ENCODE results near the gene PIWIL1.

The PIWIL1 gene

GRCh38 chr12:130382818-130383217, 45.1 kb downstream of the PIWIL1 start:
- DNase-seq, result no peak

GRCh38 chr12:130384234-130384633, 46.5 kb downstream of the PIWIL1 start:
- DNase-seq, result no peak

DNA sequence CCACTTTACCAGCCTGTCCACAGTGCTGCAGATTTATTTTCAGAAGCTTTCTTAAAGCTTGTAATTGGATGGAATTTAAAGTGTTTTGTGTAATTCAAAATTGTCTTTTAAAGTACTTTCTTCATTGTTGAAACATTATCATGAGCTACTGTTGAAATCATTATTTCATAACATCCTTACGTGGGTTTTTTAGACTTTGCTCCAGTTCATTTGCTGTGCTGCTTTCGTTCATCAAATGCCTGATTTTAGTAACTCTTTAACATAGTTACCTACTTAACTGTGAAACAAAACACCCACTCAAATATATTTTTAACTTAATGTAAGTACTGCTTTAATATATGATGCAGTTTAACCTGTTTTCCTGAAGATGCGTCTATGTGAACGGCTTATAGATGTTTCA, 47.5 kb downstream of the PIWIL1 start:
- DNase-seq, result no peak

- DNase-seq, result no peak
Observed at GRCh38 chr12:130391186-130391585, 53.5 kb downstream of the PIWIL1 start.

GRCh38 chr12:130394906-130395305, 57.2 kb downstream of the PIWIL1 start:
- no peak for DNase-seq

GRCh38 chr12:130396667-130397066, 59.0 kb downstream of the PIWIL1 start:
- no peak for DNase-seq

- no peak for DNase-seq
Observed at GRCh38 chr12:130398100-130398848, 60.6 kb downstream of the PIWIL1 start.

GRCh38 chr12:130401703-130402102, 64.0 kb downstream of the PIWIL1 start:
- no peak for DNase-seq

DNA sequence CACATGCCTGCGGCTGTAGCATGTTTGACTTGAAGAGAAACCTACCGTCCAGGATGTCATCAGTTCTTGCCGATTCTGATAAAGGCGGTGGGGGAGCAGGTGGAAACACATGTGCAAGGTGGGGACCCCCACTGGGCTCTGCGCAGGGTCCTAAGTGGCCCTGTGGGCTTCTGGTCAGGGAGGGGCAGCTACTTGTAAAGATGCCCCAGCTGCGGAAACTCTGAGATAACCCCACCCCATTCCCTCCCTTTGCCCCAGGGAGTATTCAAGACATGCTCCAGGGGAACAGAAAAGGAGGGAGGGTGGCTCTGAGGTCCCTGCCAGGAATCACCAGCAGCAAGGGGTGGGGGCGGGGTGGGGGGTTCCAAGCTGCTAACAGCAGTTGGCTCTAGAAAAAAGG, 67.6 kb downstream of the PIWIL1 start:
- DNase-seq, result no peak

DNA sequence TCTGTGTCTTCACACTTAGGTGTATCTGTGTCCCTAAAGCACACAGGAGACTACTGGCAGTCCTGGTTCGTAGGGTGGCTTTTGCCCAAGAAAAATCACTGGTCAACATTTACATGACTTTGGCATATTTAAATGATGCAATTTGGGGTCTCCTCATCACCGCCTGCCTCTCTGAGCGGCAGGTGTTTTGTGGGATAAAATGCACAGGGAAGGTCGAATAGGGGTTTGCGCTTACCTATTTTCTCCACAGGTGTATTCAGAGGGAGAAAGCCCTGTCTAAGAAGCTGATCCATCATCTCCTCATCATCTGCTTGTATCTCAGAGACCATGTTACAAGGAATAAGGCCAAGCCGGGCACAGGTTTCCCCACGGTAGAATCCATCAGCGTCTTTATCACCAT, 74.7 kb downstream of the PIWIL1 start:
- DNase-seq, result no peak

- DNase-seq, result no peak
Observed at GRCh38 chr12:130413909-130414308, 76.2 kb downstream of the PIWIL1 start.

DNA sequence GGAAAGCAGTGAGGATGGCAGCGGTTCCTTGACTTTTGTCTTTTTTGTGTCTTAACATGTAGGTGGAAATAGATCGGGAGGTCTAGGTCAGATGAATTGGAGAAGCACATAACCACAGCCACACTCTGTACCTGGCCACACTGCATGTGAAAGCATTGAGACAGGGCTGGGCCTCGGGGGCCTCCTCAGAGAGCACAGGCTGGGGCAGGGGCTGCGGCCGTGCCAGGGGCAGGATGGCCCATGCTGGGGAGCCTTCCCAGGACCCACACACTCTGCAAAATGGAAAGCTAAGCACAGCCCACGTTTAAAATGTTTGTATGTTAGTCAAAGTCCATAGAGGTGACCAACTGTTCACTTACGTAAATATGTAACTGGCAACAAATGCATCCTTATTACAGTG, 76.7 kb downstream of the PIWIL1 start:
- no peak for DNase-seq

GRCh38 chr12:130418251-130418650, 80.6 kb downstream of the PIWIL1 start:
- DNase-seq, result no peak

GRCh38 chr12:130419116-130419515, 81.4 kb downstream of the PIWIL1 start:
- DNase-seq, result no peak

DNA sequence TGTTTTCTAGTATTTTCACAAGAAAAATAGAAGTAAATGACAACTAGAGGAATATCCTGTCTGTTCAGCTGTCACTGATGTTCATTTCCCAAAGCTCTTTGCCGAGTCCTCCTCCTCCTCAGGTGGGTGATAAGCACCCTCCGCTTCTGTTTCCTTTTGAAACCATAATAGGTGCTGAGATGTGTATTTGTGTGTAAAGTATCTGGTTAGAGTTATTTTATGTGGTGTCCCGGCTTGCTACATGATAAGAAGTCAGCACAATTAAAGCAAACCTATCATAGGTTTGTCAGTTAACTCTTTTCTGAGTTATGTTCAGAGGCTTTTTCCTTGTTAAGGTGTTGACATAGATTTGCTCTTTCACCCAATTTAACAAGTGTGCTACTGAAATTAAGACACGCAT, 82.4 kb downstream of the PIWIL1 start:
- DNase-seq, result no peak

GRCh38 chr12:130421896-130422295, 84.2 kb downstream of the PIWIL1 start:
- no peak for DNase-seq
